HL-60 (cell line): Measurements from ENCODE around the gene DYSF.

ENCODE experiments used
- DNase-seq, 2 experiments: peaks; one replicate each; pipeline ENCODE4 v3.0.0-alpha.2; 2010 to 2020; ENCODE audit warnings: low read depth in 1 of 2, low spot score in 1 of 2
- H3K27ac ChIP-seq: fragments of 250-450 bp; sonication (Bioruptor Pico); replicated peaks from 2 replicates; pipeline ENCODE4 v1.5.1; 2020; ENCODE audit warnings: mild to moderate bottlenecking, moderate library complexity
- H3K27me3 ChIP-seq: fragments of 250-450 bp; sonication (Bioruptor Pico); 2 replicates; pipeline ENCODE4 v1.5.1; 2021; ENCODE audit warnings: mild to moderate bottlenecking, moderate library complexity; ENCODE audit not compliant: insufficient read depth, poor library complexity, severe bottlenecking
- H3K4me3 ChIP-seq: replicated peaks from 2 replicates; pipeline ENCODE4 v1.5.1; 2011; ENCODE audit warnings: mild to moderate bottlenecking, control low read depth, low read length; ENCODE audit not compliant: insufficient read depth
- CTCF ChIP-seq: IDR thresholded peaks from one replicate; pipeline ENCODE4 v1.5.1; 2011; ENCODE audit warnings: low read length, control low read depth, inconsistent platforms; ENCODE audit not compliant: insufficient read depth
- GABPA ChIP-seq: IDR thresholded peaks from 2 replicates; pipeline ENCODE4 v1.6.1; 2012; ENCODE audit warnings: low read depth
- POLR2AphosphoS5 ChIP-seq: IDR thresholded peaks from 2 replicates; pipeline ENCODE4 v1.6.1; 2012; ENCODE audit warnings: low read depth
- REST ChIP-seq: IDR thresholded peaks from 2 replicates; pipeline ENCODE4 v1.6.1; 2012; ENCODE audit warnings: low read depth; ENCODE audit not compliant: insufficient replicate concordance
- SPI1 ChIP-seq: IDR thresholded peaks from 2 replicates; pipeline ENCODE4 v1.6.1; 2012; ENCODE audit warnings: low read depth, mild to moderate bottlenecking, borderline replicate concordance

The DYSF gene

DNA sequence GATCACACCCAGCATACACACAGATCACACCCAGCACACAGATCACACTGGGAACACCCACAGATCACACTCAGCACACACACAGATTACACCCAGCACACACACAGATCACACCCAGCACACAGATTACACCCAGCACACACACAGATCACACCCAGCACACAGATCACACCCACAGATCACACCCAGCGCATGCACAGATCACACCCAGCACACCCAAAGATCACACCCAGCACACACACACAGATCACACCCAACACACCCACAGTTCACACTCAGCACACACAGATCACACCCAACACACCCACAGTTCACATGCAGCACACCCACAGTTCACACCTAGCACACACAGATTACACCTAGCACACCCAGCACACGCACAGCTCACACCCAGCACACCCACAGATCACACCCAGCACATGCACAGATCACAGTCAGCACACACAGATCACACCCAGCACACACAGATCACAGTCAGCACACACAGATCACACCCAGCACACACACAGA lies 117.6 kb downstream of the DYSF start:
- TF ChIP-seq REST: no peak
- TF ChIP-seq SPI1: no peak
- TF ChIP-seq POLR2AphosphoS5: no peak
- no peak for TF ChIP-seq GABPA
- TF ChIP-seq CTCF: no peak
- no peak for DNase-seq

GRCh38 chr2:71571945-71572344 lies 118.6 kb downstream of the DYSF start:
- DNase-seq: no peak
- Histone ChIP-seq H3K4me3 (no peak overlapping the region), H3K27me3 (no peaks in the 10 kb centered on the region), H3K27ac (no peak overlapping the region)
- TF ChIP-seq SPI1 (no peak), CTCF (no peak), REST (no peak), POLR2AphosphoS5 (no peak), GABPA (no peak)

More for the DNA sequence above, 117.6 kb downstream of the DYSF start:
- H3K27me3 ChIP-seq: no peaks in the 10 kb centered on the region
- H3K4me3 ChIP-seq: no peak overlapping the region
- H3K27ac ChIP-seq: no peak overlapping the region

GRCh38 chr2:71575966-71576365 lies 122.6 kb downstream of the DYSF start:
- no peak for DNase-seq
- no peaks in the 10 kb centered on the region for H3K27me3 ChIP-seq

More at GRCh38 chr2:71575966-71576365, 122.6 kb downstream of the DYSF start:
- TF ChIP-seq POLR2AphosphoS5 (no peak), REST (no peak), SPI1 (no peak)
- H3K4me3 ChIP-seq: no peak overlapping the region
- H3K27ac ChIP-seq: no peak overlapping the region
